Vagina (tissue), 2 donors: ENCODE measurements around the gene STOX1.

Experiments
- POLR2A ChIP-seq, 2 donors: fragments of 450-650 bp; IDR thresholded peaks; one replicate each; pipeline ENCODE4 v1.6.1; 2017; ENCODE audit warnings: antibody characterized with exemption in 2 of 2, mild to moderate bottlenecking in 2 of 2, moderate library complexity in 2 of 2
- TF ChIP-seq, protein P1 (sequence below), 3 experiments: fragments of 450-650 bp in 2 of 3; fragments of 200-600 bp in 1 of 3; sonication (generic) in 1 of 3; IDR thresholded peaks; one replicate each; pipeline ENCODE4 v1.5.1; 2017 to 2019; ENCODE audit warnings: antibody characterized with exemption in 3 of 3, mild to moderate bottlenecking in 2 of 3, moderate library complexity in 2 of 3

DNA sequence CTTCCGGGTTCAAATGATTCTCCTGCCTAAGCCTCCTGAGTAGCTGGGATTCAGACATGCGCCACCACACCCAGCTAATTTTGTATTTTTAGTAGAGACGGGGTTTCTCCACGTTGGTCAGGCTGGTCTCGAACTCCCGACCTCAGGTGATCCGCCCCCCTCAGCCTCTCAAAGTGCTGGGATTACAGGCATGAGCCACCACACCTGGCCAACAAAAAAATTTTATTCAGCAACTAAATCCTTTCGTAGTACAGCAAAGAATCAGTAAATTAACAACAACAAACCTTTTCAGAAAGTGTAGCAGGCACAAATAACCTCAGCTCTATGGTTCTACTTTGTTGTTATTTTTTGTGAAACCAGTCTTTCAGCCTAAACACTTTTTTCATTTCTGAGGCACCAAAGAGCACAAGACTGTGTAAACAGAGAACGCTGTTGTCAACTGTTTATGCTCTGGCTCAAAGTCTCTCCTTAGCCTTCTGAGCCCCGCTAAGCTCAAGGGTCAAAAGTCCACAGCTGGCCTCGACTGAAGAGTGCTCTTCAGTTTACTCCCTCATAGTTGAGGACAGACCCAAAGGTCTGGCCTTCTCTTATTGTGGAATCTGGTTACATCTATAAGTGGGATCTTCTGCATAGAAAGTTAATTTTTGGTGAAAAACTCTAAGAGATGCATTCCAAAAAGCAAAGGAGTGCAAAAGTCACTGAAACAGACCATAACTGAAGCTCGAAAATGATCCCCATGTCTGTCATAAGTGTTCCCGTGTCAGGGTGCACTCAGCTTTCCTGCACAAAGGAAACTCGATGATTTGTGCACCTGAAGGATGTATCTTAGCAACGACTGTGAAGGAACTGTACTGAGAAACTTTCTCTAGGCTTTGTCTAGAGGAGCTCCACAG lies 49.2 kb downstream of the STOX1 start:
- TF ChIP-seq, protein P1, sequence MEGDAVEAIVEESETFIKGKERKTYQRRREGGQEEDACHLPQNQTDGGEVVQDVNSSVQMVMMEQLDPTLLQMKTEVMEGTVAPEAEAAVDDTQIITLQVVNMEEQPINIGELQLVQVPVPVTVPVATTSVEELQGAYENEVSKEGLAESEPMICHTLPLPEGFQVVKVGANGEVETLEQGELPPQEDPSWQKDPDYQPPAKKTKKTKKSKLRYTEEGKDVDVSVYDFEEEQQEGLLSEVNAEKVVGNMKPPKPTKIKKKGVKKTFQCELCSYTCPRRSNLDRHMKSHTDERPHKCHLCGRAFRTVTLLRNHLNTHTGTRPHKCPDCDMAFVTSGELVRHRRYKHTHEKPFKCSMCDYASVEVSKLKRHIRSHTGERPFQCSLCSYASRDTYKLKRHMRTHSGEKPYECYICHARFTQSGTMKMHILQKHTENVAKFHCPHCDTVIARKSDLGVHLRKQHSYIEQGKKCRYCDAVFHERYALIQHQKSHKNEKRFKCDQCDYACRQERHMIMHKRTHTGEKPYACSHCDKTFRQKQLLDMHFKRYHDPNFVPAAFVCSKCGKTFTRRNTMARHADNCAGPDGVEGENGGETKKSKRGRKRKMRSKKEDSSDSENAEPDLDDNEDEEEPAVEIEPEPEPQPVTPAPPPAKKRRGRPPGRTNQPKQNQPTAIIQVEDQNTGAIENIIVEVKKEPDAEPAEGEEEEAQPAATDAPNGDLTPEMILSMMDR (IDR thresholded peaks at IDR 0.05) = no peak
- no peak for TF ChIP-seq POLR2A (IDR thresholded peaks at IDR 0.05)
